GM21737 (cell line): ENCODE data around the gene ATAD3B.
"Not testable (repeated sequence)": the region's sequence is repeated elsewhere in the genome, so short reads cannot be mapped to it uniquely, and the experiment has no call there.

ENCODE experiments used
- ATAC-seq: cut with Tn5 transposase; IDR thresholded peaks from one replicate; pipeline ENCODE4 v1.9.1; 2021; ENCODE audit warnings: mild to moderate bottlenecking, moderate library complexity; ENCODE audit not compliant: unreplicated experiment

The ATAD3B gene

DNA sequence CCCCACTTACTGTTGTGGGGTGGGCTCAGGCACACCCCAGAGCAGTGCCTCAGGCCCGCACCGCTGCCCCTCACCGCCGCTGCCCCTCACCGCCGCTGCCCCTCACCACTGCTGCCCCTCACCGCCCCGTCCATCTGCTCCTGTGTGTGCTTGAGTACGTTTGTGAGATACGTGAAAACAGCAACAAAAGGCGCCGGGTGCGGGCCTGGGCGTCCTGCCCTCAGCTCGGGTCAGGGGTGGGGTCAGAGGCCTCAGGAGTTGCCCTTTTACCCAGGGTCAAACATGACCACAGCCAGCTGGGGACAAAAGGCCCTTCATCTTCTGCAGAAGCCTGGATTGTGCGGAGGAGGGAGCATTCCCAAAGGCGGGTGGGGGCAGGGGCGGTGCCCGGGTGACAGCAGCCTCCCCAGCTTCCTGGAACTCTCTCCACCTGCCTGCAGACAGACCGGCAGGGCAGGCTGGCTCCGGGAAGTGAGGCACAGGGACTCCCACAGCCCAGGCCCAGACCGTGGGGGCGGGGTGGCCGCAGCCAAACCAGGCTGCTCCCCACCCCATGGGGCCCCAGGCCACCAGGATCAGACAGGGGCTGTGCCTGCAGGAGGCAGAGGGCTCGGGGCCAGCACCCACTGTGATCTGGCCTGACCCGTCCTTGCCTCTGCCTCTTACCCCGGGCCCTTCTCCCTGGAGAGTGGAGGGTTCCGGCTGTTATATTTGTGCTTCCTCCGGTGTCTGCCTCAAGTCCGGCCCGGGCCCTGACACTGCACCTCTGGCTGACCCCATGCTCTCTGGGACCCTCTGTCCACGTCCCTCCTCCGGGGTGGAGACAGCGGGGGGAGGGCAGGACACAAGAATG, 38.4 kb upstream of the ATAD3B start:
- ATAC-seq, result no peak

- no peak for ATAC-seq
Measured at GRCh38 chr1:1433804-1434130, 37.8 kb upstream of the ATAD3B start.

DNA sequence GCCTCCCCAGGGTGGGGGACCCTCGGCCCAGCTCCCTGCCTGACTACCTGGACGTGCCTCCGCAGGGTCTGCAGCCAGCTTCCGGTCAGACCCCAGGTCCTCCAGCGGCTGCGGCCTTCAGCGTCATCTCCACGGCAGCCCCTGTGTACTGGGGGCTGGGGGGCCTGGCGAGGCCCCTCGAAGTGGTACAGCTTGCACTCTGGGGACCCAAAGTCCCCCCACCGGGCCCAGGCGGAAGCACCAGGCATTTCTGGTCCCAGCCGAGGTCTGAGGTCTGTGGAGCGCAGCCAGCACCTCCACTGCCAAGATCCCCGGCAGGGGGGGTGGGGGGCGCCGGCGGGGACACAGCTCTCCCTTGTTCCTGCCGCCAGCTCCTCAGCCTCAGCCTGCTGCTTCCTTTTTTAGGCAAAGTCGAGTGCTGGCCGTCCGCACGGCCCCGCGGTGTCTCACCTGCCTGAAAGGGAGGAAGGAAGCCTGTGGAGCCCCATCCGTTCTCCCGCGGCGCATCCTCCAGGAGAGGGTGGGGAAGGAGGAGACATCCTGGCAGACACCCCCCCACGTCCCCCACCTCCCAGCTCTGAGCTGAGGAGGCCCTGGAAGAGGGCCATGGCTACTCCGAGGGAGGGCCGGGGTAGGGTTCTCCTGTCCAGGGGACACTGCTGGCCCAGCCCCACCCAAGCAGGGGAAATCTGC, 37.3 kb upstream of the ATAD3B start:
- no peak for ATAC-seq

GRCh38 chr1:1434824-1435105, 36.8 kb upstream of the ATAD3B start:
- no peak for ATAC-seq

DNA sequence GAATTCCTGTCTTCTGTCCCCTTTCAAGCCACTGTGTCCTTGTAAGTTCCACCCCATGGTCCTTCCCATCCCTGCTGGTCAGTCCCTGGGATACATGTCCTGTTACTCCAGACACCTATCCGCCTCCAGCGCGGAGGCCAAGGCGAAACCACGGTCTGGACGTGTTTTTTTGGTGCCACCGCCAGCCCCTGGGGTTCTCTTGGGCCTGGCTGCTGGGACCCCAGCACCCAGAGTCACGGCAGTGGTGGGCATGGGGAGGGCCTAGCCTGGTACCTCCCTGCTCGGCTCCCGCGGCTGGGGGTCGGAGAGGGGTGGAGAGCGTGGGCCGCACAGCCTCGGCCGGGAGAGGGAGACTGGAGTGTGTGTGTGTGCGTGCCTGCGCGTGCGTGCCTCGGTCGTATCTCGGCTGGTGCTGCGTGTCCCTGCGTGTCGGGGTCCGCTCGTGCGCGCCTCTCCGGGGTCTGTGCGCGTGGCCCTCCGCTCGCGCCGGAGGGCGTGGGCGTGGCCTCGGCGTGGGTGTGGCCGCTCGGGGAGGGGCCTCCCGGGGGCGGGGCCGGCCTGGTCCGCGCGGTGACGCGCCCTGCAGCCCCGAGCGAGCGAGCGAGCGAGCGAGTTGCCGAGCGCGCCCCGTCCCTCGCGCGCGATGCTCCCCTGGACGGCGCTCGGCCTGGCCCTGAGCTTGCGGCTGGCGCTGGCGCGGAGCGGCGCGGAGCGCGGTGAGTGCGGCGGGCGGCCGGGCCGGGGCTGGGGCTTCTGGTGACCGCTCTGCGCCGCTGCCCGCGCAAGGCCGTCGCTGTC, 36.3 kb upstream of the ATAD3B start, which contains the start of gene VWA1:
Gene VWA1 (plus strand): TSS at position 585 of the 798 bp plus-strand sequence. CDS start 59 bp downstream, at position 644.
- ATAC-seq, result no peak

DNA sequence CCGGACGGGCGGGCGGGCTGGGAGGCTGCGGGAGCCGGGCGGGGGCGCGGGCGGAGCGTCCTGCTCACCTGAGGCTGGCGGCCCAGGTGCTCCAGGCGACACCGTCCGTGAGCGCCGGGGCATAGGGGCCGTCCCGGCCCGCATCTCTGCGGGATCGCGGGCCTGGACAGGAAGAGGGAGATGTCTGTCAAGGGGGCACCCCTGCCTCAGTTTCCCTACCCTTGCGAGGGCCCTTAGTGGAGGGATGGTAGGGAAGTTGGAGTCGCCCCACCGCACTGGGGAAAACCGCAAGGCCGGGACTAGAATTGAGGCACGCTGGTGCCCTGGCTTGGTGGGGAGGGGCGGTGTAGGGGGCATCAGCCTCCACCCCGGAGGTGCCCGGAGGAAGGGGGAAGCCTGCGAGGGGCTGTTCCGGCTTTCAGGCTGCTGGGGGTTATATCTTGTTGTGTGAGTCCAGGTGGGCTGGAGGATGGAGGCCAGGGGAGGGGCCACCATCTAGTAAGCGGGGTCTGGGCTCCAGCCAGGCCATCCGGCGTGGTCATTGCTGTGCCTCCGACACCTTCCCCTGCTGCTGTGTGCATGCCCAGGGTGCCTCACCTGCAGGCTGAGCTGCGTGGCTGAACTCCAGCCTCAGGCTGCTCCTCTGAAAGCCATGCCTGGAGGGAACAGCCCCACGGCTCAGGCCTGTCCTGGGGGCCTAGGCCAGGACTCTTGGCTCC, 35.5 kb upstream of the ATAD3B start:
- no peak for ATAC-seq

- no peak for ATAC-seq
Measured at GRCh38 chr1:1436630-1437032, 34.9 kb upstream of the ATAD3B start.

GRCh38 chr1:1437033-1437903, 34.3 kb upstream of the ATAD3B start:
- no peak for ATAC-seq

- ATAC-seq, result peak; percentile 46
Measured at GRCh38 chr1:1437904-1438376, 33.6 kb upstream of the ATAD3B start.

GRCh38 chr1:1438531-1439381, 32.8 kb upstream of the ATAD3B start:
- no peak for ATAC-seq

DNA sequence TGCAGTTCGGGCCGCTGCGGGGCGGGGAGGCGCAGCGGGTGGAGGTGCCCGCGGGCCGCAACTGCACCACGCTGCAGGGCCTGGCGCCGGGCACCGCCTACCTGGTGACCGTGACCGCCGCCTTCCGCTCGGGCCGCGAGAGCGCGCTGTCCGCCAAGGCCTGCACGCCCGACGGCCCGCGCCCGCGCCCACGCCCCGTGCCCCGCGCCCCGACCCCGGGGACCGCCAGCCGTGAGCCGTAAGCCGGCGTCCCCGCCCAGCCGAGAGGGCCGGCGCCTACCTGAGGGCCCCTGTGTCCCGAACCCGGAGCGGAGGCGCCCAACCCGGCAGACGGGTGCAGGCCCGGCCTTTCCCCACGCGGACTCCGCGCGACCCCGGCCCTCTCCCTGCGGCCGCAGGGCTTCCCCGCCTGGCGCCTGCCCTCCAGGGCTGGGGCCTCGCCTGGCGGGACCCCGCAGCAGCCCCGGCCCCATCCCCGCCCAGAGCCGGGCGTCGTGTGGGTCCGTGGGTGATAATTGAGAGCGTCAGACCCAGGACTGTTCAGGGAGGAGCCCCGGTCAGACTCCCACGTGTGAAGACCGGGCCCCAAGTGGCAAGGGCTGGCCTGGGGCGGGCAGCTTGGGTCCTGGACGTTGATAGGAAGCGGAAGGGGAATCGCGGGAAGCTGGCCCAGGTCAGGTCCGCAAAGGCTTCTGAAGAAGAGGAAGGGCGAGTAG, 31.9 kb upstream of the ATAD3B start:
- no peak for ATAC-seq

DNA sequence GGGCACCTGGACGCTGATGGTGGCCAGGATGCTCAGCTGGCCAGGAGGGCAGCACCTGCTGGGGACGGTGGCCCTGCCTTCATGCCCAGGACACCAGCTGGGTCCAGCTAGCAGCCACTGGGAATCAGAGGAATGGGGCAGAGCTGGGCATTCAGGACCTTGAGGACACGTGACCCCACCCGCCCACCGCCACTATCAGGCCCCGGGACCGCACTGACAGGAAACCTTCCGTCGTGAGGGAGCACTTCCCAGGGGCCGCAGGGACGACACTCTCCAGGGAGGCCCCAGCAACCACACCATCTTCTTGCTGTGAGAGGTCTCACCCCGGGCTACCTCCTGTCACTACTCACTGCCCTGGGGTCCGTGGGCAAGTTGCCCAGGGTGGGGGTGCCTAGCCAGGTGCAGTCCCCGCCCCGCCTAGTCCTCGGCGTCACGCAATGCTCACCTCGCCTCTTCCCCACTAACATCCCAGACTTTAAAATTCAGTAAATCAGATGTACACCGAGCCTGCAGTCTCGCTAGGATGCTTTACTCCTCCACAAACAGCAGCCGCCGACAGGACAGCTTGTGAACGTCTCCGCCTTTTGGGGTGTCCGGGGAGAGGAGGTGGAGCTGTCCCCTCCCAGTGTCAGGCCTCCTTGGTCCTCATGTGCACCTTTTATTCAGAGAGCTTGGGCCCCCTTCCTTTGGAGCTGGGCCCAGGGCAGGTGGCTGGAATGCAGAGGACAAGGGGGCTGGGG, 31.1 kb upstream of the ATAD3B start:
- no peak for ATAC-seq

DNA sequence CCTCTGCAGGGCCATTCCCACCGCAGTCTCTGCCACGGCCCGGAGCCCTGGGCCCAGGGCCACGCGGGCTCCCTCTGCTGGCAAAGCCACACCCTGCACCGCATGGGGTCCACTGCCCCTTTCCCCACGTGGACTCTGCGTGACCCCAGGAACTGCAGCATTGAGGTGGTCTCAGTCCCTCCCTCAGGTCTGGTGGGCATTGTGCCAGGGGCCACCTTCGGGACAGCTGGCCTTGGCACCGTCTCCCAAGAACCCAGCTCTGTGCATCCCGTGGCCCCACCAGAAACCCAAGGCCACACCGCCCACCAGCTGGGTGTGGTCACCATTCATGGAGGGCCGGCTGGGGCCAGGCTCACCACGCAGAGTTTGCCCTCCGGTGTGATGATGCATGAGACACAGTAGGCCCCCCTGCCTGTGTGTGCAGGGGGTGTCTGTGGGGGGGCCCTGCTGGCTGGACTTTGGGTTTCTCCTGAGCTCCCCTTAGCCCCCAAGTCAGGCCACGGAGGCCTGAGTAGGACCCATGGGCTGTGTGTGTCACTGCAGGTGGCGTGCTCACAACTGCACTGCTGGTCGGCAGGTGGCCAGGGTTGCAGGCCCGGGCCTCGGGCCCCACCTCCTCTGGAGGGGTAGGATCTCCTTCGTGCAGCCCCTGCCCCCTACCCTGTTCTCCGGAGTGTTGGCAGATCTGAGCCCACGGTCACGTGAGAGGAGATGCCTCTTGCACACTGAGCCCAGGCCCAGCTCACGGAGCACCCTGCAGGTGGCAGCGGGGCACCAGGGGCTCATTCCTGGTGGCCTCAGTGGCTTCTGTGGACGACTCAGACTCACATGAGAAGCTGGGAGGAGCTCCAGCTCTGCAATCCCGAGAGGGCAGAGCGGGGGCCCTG, 30.3 kb upstream of the ATAD3B start:
- no peak for ATAC-seq

DNA sequence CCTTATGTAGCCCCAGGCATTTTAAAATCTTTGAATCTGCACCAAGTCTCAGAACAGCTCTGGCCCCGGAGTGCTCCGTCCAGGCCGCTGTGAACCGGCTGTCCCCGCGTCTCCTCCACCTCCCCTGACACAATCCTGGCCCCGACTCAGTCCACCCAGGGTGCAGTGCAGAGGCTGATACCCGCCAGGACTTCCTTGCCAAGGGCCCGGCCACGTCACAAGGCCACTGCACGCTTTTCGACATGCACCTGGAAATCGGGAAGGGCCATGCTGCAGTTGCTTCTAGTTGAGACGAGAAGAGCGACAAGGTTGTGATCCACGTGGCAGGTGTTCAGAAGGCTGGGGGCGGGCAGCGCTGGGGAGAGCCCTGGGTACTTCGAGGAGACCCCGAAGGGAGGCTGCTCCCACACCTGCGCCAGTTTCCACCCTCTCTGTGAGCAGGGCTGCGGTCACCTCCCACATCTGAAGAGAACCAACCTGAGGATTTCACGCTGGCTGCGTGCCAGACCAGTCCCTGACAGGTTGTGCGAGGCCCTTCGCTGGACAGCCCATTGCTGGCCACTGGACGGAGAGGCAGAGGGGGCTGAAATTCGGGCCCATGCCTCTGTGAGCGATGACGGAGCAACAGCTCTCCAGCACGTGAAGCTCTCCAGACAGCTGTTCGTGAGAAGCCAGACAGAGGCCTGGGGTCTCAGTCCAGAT, 29.3 kb upstream of the ATAD3B start:
- ATAC-seq, result no peak

GRCh38 chr1:1446631-1447030, 24.9 kb upstream of the ATAD3B start:
- not testable (repeated sequence) for ATAC-seq

DNA sequence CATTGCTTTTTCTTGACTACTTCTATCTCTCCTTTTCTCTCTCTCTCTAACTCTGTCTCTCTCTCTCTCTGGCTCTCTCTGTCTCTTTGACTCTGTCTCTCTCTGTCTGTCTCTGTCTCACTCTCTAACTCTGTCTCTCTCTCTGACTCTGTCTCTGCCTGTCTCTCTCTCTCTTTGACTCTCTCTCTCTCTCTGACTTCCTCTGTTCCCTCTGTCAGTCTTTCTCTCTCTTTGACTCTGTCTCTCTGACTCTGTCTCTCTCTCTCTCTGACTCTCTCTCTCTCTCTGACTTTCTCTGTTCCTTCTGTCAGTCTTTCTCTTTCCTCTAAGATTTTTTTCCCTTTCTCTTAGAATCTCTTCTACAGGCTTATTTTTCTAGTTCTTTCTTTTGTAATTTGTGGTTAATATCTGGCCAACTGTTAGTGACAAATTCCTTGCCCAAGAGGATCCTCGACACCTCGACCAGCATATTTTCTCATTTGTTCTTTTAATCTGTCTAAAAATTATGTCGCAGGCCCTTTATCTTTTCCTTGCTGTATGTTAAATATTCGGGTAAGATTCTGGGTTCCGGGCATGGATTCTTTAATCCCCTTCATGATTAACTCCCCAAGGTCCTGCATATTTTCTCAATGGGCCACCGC, 22.3 kb upstream of the ATAD3B start, which contains the start of gene ATAD3C:
Gene ATAD3C (plus strand): TSS at position 591 of the 641 bp plus-strand sequence. CDS start 995 bp downstream, outside the sequence.
- ATAC-seq, result no peak
